HK-2 (cell line): ENCODE data around the gene CD9.
"Not testable (repeated sequence)": the region's sequence is repeated elsewhere in the genome, so short reads cannot be mapped to it uniquely, and the experiment has no call there.

Experiments
- DNase-seq: peaks from one replicate; pipeline ENCODE4 v3.0.0-alpha.2; 2018; ENCODE audit not compliant: unreplicated experiment

The CD9 gene

DNA sequence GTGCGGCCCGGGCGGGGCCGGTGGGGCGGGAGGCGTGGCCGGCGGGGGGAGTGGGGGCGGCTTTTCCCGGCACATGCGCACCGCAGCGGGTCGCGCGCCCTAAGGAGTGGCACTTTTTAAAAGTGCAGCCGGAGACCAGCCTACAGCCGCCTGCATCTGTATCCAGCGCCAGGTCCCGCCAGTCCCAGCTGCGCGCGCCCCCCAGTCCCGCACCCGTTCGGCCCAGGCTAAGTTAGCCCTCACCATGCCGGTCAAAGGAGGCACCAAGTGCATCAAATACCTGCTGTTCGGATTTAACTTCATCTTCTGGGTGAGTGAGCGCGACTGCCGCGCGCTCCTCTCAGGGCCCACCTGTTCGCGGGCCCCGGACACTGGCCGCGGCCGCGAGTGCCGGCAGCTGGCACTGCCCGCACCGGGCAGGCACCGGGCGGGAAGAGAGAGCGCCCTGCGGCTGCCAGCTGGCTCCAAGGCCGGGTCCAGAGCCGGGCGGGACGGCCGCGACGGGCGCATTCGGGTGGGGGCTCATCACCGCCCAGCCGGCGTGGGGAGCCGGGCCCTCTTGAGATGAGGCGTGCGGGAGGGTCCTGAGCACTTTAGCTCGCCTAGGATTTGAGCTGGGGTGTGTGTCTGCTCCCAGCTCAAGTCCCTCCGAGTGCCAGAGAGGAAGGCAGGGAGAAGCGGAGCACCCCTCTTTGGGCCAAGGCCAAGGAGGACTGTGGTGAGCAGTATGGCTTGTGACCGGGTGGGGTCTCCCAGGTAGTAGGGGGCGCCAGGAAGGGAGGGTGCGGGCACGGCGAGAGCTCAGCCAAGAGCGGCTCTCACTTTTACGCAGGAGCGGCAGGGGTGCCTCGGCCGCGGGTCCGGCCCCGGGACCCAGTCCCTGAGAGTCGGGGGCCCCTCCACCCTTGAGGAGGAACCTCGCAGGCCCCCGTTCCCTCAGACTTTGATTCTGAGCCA is at the start of gene CD9:
Gene CD9 (plus strand): TSS at position 145 of the 957 bp plus-strand sequence. CDS start 100 bp downstream, at position 245.
- DNase-seq, result no peak

GRCh38 chr12:6154730-6155459 is 45.3 kb upstream of the CD9 start:
- DNase-seq, result no peak

GRCh38 chr12:6157482-6157881 is 42.7 kb upstream of the CD9 start:
- no peak for DNase-seq

DNA sequence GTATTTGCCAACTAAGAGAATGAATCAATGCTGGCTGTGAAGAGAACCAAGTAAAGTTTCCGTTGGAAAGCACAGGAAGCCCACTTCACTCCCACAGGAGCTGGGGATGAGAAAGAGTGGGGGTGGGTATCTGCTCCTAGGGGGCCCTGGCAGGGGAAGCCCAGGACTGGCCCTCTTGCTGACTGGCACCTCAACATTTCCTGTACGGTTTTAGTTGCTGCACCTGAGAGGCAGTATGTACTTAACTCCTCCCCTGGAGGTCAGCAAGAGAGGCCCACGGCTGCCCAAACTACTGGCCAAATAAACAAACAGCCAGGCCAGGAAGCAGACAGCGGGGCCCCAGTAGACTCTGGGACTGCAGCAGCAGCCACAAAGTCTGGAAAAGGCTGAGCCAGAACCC is 41.9 kb upstream of the CD9 start:
- peak; percentile 5 for DNase-seq

DNA sequence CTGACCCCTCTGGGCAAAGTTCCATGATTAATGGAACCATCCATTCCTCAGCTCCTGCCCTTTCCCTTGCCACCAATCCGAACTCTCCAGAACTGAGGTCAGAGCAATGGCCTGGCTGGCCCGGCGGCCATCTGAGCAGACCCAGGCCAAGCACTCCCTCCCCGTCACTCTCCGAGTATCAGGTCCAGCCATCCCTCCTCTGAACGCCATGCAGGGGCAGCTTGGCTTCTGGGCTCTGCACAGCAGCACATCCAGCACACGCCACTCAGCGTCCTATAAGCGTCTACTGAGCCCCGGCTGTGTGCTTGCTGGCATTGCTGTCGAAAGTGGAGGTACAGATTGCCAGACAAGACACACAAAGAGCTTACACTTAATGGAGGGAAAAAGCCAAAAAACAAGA is 41.5 kb upstream of the CD9 start:
- no peak for DNase-seq

- DNase-seq, result not testable (repeated sequence)
These were observed 40.8 kb upstream of the CD9 start for GRCh38 chr12:6159166-6160011.

- DNase-seq, result not testable (repeated sequence)
These were observed 40.1 kb upstream of the CD9 start for GRCh38 chr12:6160049-6160649.

DNA sequence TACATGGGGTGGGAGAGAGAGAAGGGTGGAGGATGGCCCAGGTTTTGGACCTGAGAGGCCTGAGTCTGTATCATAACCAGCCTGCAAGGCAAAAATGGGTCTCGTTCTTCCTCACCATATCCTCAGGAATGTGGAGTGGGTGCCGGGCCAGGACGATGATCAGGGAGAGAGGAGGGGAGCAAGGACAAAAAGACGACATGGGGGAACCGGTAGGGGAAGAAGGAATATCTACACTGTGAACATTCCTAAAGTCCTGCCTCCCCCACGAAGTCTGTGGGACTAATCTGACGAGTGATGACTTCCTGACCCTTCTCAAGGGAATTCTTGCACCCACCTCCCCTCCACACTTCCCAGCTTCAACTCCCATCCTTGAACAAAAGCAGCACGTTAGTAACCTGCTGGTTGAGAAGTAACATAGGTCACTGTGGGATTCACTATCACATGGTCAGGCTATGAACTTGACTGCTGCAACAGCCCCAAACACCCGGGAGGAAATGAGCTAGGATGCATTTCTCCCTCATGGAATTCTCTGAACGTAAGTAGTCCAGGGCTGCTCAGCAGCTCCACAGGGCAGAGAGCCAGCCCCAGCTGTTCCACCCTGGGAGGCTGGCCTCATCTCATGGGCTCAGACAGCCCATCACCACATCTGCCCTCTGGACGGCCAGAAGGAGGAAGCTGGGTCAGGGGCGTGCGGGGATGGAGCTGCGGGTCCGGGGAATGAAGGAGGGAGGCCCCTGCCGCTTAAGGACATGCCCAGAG is 38.9 kb upstream of the CD9 start:
- DNase-seq, result no peak

DNA sequence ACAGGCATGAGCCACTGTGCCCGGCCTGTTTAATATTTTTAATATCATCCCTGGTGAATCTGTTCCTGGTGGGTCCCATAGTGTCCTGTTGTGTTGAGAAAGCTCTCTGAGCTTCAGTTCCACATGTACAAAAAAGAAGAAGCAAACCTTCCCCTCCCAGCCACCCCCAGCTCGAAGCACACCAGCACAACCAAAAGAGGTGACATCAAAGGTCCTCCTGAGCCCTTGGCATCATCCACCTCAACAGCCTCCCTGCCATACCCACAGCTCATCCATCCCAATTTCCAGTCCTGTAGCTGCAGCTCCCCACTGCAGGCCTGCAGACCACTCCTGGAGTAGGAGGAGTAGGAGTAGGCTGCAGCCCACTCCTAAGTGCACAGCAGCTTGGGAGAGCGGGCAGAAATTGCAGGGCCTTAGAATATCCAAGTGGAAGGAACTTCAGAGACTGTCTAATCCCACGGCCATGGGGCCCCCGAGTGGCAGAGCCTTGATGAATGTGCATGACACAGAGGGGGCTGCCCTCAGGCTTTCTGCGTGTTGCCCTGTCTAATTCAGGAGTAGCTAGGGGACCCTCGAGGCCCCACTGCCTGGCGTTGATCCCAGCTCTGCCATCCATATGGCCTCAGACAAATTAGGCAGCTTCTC is 36.7 kb upstream of the CD9 start:
- no peak for DNase-seq

- no peak for DNase-seq
These were observed 34.8 kb upstream of the CD9 start for GRCh38 chr12:6165395-6165794.

DNA sequence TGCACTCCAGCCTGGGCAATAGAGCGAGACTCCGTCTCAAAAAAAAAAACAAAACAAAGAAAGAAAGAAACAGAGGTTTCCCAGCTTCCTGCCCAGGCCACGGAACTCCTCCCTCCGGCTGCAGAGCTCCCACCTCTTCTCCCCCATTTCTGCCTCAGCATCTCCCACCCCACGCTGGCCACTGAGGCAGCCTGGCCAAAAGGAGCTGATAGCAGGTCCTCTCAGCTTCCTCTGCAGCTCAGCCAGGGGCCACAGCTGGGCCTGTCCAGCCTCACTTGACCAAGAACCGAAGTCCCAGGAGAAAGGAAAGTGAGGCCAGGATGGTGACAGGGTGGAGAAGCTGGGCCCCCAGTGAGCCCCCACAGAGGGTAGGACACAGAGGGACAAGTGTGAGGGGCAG is 33.4 kb upstream of the CD9 start:
- DNase-seq, result no peak

- peak; percentile 72 for DNase-seq
These were observed 32.6 kb upstream of the CD9 start for GRCh38 chr12:6167327-6168280.

DNA sequence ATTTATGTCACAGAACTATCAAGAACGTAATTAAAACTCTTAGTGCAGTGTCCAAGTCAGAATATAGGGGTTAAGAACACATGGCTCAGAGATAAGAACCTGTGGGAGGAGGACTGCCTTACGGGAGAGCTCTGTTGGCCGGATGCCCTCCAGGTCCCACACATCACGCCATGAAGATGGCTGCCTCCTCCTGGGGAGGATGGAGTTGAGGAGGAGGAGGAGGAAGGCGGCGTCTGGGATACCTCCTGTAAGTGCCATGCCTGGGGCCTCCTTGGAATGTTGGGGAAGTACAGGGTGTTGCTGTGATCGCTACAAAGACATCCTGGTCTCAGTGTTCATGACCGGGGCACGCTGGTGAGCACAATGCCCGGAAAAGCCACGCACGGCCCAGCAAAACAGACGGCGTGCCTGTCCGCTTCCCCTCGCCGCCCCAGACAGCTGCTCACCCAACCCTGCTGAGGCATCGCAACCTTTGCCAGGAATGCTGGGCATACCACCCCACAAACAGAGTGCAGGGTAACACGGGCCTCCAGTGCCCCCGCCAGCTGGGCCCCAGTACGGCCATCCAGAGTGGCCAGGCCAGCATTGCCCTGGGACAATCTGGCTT is 28.7 kb upstream of the CD9 start:
- no peak for DNase-seq

- DNase-seq, result no peak
These were observed 28.1 kb upstream of the CD9 start for GRCh38 chr12:6172086-6172485.

DNA sequence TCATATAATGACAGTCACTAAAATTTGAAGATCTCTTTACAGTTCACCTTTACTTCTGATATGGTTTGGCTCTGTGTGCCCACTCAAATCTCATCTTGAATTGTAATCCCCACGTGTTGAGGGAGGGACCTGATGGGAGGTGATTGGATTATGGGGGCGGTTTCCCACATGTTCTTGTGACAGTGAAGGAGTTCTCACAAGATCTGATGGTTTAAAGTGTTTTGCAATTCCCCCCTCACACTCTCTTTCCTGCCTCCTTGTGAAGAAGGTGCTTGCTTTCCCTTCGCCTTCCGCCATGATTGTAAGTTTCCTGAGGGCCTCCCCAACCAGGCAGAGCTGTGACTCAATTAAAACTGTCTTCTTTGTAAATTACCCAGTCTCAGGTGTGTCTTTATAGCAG is 27.3 kb upstream of the CD9 start:
- DNase-seq, result no peak

GRCh38 chr12:6177642-6178358 is 22.4 kb upstream of the CD9 start:
- no peak for DNase-seq

DNA sequence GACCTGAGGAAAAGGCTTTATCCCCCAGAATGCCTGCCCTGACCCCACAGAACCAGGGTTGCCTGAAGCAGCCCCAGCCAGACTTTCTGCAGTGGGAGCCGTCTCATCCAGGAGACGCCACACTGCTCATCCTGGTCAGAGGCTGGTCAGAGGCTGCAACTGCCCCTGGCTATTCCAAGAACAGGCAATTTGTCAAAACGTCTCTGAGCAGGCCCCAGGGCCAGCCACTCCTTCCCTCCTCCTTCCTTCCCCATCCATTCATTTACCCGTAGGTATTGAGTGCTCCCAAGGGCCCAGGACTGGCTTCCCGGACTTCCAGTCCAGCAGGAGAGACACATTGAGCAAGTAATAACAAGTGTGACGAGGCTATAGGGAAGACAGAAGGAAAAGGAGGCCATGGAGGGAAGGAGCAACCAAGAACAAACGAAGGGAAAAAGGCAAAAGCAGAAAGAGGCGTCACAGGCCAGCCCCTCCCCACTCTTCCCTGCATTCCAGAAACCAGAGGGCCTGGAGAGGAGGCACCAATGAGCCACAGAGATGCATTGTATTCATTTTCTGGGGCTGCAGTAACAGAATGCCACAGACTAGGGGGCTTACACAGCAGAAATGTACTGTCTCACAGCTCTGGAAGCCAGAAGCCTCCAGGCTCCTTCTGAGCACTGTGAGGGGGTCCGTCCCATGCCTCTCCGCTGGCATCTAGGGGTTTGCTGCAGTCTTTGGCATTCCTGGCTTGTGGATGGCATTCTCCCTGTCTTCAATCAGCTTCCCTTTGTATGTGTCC is 21.0 kb upstream of the CD9 start:
- no peak for DNase-seq
